HCT116 (cell line): Measurements from ENCODE around the gene IPO13. TPM values are rescaled to one million over a fixed set of nuclear protein-coding genes. Genes with fewer than 3 reads are reported as not detected.

Source experiments
- total RNA-seq: library from RNA; stranded (reverse); gene quantifications from one replicate; pipeline ENCODE4 v1.2.1, GENCODE V29; 2021; ENCODE audit not compliant: unreplicated experiment

The IPO13 gene
- total RNA-seq, 1 experiment from 2014 or later, result 18.7 TPM

Other genes starting within 250 kb of the IPO13 start
- 7.2 TPM for gene ST3GAL3, start 239.4 kb upstream of the IPO13 start, total RNA-seq
- 36.4 TPM for gene ARTN, start 13.1 kb upstream of the IPO13 start, total RNA-seq
- 53.2 TPM for gene DPH2, start 23.1 kb downstream of the IPO13 start, total RNA-seq
- gene ATP6V0B, start 28.0 kb downstream of the IPO13 start, total RNA-seq, result 122 TPM
- 76.8 TPM for gene B4GALT2, start 32.3 kb downstream of the IPO13 start, total RNA-seq
- 23.3 TPM for gene CCDC24, start 44.6 kb downstream of the IPO13 start, total RNA-seq
- gene SLC6A9, start 84.5 kb downstream of the IPO13 start, total RNA-seq, result 12.8 TPM
- not detected for gene KLF17, start 171.9 kb downstream of the IPO13 start, total RNA-seq
- 0.07 TPM for gene KLF18, start 194.7 kb downstream of the IPO13 start, total RNA-seq